ENCODE measurements around the gene LTF. TPM values are rescaled to one million over a fixed set of nuclear protein-coding genes. Genes with fewer than 3 reads are reported as not detected.
A peak's percentile ranks its signal among the peaks of the same experiment; 100 is the strongest.

The LTF gene
- total RNA-seq, 1 donor from 2014 or later = not detected

DNA sequence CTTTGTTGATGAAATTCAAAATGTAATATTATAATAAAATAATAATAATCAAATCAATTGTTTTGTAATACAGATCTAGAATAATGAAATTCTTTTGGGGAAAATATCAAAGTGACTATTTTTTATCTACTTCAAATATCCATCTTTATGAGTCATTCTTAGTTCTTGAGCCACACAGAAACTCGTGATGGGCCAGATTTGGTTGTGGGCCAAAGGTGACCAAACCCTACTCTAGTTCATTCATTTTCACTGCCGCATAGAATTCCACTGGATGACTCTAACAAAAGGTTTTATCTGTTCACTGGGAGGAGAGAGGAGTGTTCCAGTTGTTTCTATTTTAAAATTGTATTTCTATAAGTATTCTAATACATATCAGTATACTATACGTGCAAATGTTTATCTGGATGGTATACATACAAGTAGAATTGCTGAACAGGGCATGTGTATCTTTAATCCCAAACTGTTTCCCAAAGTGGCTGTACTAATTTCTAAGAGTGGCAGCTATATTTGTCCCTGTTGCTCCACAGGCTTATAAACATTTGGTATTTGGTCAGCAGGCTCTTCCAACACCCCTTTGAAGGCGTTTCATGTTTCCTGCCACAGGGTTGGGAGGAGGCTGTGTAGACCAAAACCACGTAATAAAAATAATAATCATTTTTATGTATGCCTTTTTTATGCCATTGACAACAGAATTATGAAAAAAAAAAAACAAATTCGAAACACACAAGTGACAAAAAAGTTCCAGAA, 25.8 kb upstream of the LTF start:
- Mint-ChIP-seq H3K9me3 (ENCODE audit: unreplicated experiment) (peaks cover 4% of the 10 kb centered on the region), H3K27me3 (ENCODE audit: low read depth, unreplicated experiment) (peaks cover 12% of the 10 kb centered on the region), H3K4me3 (ENCODE audit: unreplicated experiment) (no peak overlapping the region), H3K36me3 (ENCODE audit: low read depth, unreplicated experiment) (peaks cover 1% of the 10 kb centered on the region), H3K27ac (ENCODE audit: unreplicated experiment) (no peak overlapping the region), H3K4me1 (ENCODE audit: low read depth, unreplicated experiment) (peaks cover 20% of the 10 kb centered on the region)
- H3K9me3 ChIP-seq (ENCODE audit: insufficient read depth, low read depth, low read length) = no peaks in the 10 kb centered on the region
- H3K27me3 ChIP-seq (ENCODE audit: insufficient read depth, low read length) = no peaks in the 10 kb centered on the region
- FAIRE-seq (no peak), DNase-seq (ENCODE audit: low read depth) (peak; percentile 40)
- TF ChIP-seq EZH2 (IDR thresholded peaks at IDR 0.05; ENCODE audit: insufficient read depth, low read length) = no peak
- TF ChIP-seq CTCF (IDR thresholded peaks at IDR 0.05; ENCODE audit: insufficient read depth, low read depth, low read length) = no peak
- H3K4me2 ChIP-seq (ENCODE audit: low read length) = no peak overlapping the region
- H3K4me1 ChIP-seq (ENCODE audit: insufficient read depth, low read length) = peaks cover 14% of the 10 kb centered on the region
- no peaks in the 10 kb centered on the region for H3K79me2 ChIP-seq (ENCODE audit: insufficient read depth, low read length)
- no peak overlapping the region for H3K27ac ChIP-seq (ENCODE audit: low read depth, low read length)
- no peak overlapping the region for H3K9ac ChIP-seq (ENCODE audit: low read length)
- no peak overlapping the region for H3K4me3 ChIP-seq (ENCODE audit: insufficient read depth, low read depth, low read length)
- no peaks in the 10 kb centered on the region for H3K36me3 ChIP-seq (ENCODE audit: insufficient read depth, low read length)
- H4K20me1 ChIP-seq (ENCODE audit: insufficient read depth, low read length) = no peaks in the 10 kb centered on the region
- H2AFZ ChIP-seq (ENCODE audit: low read depth, low read length) = no peak overlapping the region

GRCh38 chr3:46489875-46490274, 25.2 kb upstream of the LTF start:
- Histone ChIP-seq H3K9ac (ENCODE audit: low read length) (peak overlapping the region; percentile 21), H3K27ac (ENCODE audit: low read depth, low read length) (peak overlapping the region; percentile 17), H3K4me1 (ENCODE audit: insufficient read depth, low read length) (peaks cover 14% of the 10 kb centered on the region), H3K79me2 (ENCODE audit: insufficient read depth, low read length) (no peaks in the 10 kb centered on the region), H3K36me3 (ENCODE audit: insufficient read depth, low read length) (no peaks in the 10 kb centered on the region), H3K4me3 (ENCODE audit: insufficient read depth, low read depth, low read length) (no peak overlapping the region), H3K4me2 (ENCODE audit: low read length) (no peak overlapping the region), H4K20me1 (ENCODE audit: insufficient read depth, low read length) (no peaks in the 10 kb centered on the region), H3K9me3 (ENCODE audit: insufficient read depth, low read depth, low read length) (no peaks in the 10 kb centered on the region), H2AFZ (ENCODE audit: low read depth, low read length) (no peak overlapping the region), H3K27me3 (ENCODE audit: insufficient read depth, low read length) (no peaks in the 10 kb centered on the region)
- no peak for TF ChIP-seq EZH2 (IDR thresholded peaks at IDR 0.05; ENCODE audit: insufficient read depth, low read length)
- TF ChIP-seq CTCF (IDR thresholded peaks at IDR 0.05; ENCODE audit: insufficient read depth, low read depth, low read length) = no peak
- Mint-ChIP-seq H3K9me3 (ENCODE audit: unreplicated experiment) (peaks cover 4% of the 10 kb centered on the region), H3K27ac (ENCODE audit: unreplicated experiment) (peak overlapping the region; percentile 34), H3K36me3 (ENCODE audit: low read depth, unreplicated experiment) (peaks cover 1% of the 10 kb centered on the region), H3K4me1 (ENCODE audit: low read depth, unreplicated experiment) (peaks cover 20% of the 10 kb centered on the region), H3K27me3 (ENCODE audit: low read depth, unreplicated experiment) (peaks cover 12% of the 10 kb centered on the region), H3K4me3 (ENCODE audit: unreplicated experiment) (no peak overlapping the region)
- no peak for FAIRE-seq
- DNase-seq (ENCODE audit: low read depth) = peak; percentile 86

- H3K27me3 Mint-ChIP-seq (ENCODE audit: low read depth, unreplicated experiment) = peaks cover 12% of the 10 kb centered on the region
- Histone ChIP-seq H3K4me3 (ENCODE audit: insufficient read depth, low read depth, low read length) (no peak overlapping the region), H2AFZ (ENCODE audit: low read depth, low read length) (no peak overlapping the region), H3K9ac (ENCODE audit: low read length) (peak overlapping the region; percentile 21), H3K36me3 (ENCODE audit: insufficient read depth, low read length) (no peaks in the 10 kb centered on the region), H3K27me3 (ENCODE audit: insufficient read depth, low read length) (no peaks in the 10 kb centered on the region), H3K9me3 (ENCODE audit: insufficient read depth, low read depth, low read length) (no peaks in the 10 kb centered on the region), H3K27ac (ENCODE audit: low read depth, low read length) (peak overlapping the region; percentile 17), H3K4me1 (ENCODE audit: insufficient read depth, low read length) (peaks cover 14% of the 10 kb centered on the region), H4K20me1 (ENCODE audit: insufficient read depth, low read length) (no peaks in the 10 kb centered on the region), H3K4me2 (ENCODE audit: low read length) (peak overlapping the region; percentile 42), H3K79me2 (ENCODE audit: insufficient read depth, low read length) (no peaks in the 10 kb centered on the region)
- FAIRE-seq = no peak
- peak overlapping the region; percentile 34 for H3K27ac Mint-ChIP-seq (ENCODE audit: unreplicated experiment)
- H3K36me3 Mint-ChIP-seq (ENCODE audit: low read depth, unreplicated experiment) = peaks cover 1% of the 10 kb centered on the region
- no peak overlapping the region for H3K4me3 Mint-ChIP-seq (ENCODE audit: unreplicated experiment)
- TF ChIP-seq CTCF (IDR thresholded peaks at IDR 0.05; ENCODE audit: insufficient read depth, low read depth, low read length) = no peak
- TF ChIP-seq EZH2 (IDR thresholded peaks at IDR 0.05; ENCODE audit: insufficient read depth, low read length) = no peak
- H3K9me3 Mint-ChIP-seq (ENCODE audit: unreplicated experiment) = peaks cover 4% of the 10 kb centered on the region
- H3K4me1 Mint-ChIP-seq (ENCODE audit: low read depth, unreplicated experiment) = peaks cover 20% of the 10 kb centered on the region
- DNase-seq (ENCODE audit: low read depth) = no peak
These were observed 24.7 kb upstream of the LTF start for GRCh38 chr3:46489381-46489780.

Measured in astrocyte (in vitro differentiated cells and primary cell).